ENCODE measurements around the gene CSMD2. TPM values are rescaled to one million over a fixed set of nuclear protein-coding genes. Genes with fewer than 3 reads are reported as not detected.

Gene CSMD2
- total and polyA plus RNA-seq, 7 donors = under 0.01 to 0.83 (median 0.16) TPM

- Histone ChIP-seq H3K9me3 (no peaks in the 10 kb centered on the region), H3K4me1 (peaks cover 0 to 43% (median 40%) of the 10 kb centered on the region in 4 donors), H3K27me3 (no peaks in the 10 kb centered on the region), H3K27ac (peak overlapping the region in 1 of 4 donors; percentile 54), H3K4me3 (no peak overlapping the region), H3K36me3 (no peaks in the 10 kb centered on the region)
- 80 to 82% methylated on average over 7 of the region's 7 CpGs for WGBS, 2 donors
- no peak for DNase-seq
- TF ChIP-seq CTCF (IDR thresholded peaks at IDR 0.05) (no peak), POLR2A (IDR thresholded peaks at IDR 0.05) (no peak), POLR2AphosphoS5 (IDR thresholded peaks at IDR 0.05) (no peak), EP300 (IDR thresholded peaks at IDR 0.05) (no peak)
- intact Hi-C loops (cut with DNase I) = no loop called here
Observed at GRCh38 chr1:33971913-33972312, 193.1 kb downstream of the CSMD2 start.

- H3K4me1 ChIP-seq = peaks cover 0 to 43% (median 40%) of the 10 kb centered on the region in 4 donors
- no peaks in the 10 kb centered on the region for H3K9me3 ChIP-seq
- TF ChIP-seq EP300 (IDR thresholded peaks at IDR 0.05) = no peak
- peak in 1 of 4 donors; percentile 55 for TF ChIP-seq POLR2AphosphoS5 (IDR thresholded peaks at IDR 0.05)
- no peaks in the 10 kb centered on the region for H3K27me3 ChIP-seq
- H3K36me3 ChIP-seq = no peaks in the 10 kb centered on the region
- intact Hi-C loops (cut with DNase I) = no loop called here
- no peak overlapping the region for H3K4me3 ChIP-seq
- H3K27ac ChIP-seq = peak overlapping the region in 1 of 4 donors; percentile 14
- WGBS, 2 donors = 74 to 88% methylated on average over 17 of the region's 17 CpGs
- DNase-seq = no peak
Observed at GRCh38 chr1:33971018-33971710, 193.9 kb downstream of the CSMD2 start.

GRCh38 chr1:33970148-33970825 lies 194.7 kb downstream of the CSMD2 start:
- WGBS, 2 donors = 81 to 88% methylated on average over 5 of the region's 5 CpGs
- TF ChIP-seq CTCF (IDR thresholded peaks at IDR 0.05) (no peak), POLR2A (IDR thresholded peaks at IDR 0.05) (no peak), EP300 (IDR thresholded peaks at IDR 0.05) (no peak), POLR2AphosphoS5 (IDR thresholded peaks at IDR 0.05) (no peak)
- Histone ChIP-seq H3K4me1 (peaks cover 0 to 43% (median 40%) of the 10 kb centered on the region in 4 donors), H3K9me3 (no peaks in the 10 kb centered on the region), H3K36me3 (no peaks in the 10 kb centered on the region), H3K27me3 (no peaks in the 10 kb centered on the region), H3K4me3 (no peak overlapping the region), H3K27ac (no peak overlapping the region)
- intact Hi-C loops (cut with DNase I) = no loop called here
- no peak for DNase-seq

DNA sequence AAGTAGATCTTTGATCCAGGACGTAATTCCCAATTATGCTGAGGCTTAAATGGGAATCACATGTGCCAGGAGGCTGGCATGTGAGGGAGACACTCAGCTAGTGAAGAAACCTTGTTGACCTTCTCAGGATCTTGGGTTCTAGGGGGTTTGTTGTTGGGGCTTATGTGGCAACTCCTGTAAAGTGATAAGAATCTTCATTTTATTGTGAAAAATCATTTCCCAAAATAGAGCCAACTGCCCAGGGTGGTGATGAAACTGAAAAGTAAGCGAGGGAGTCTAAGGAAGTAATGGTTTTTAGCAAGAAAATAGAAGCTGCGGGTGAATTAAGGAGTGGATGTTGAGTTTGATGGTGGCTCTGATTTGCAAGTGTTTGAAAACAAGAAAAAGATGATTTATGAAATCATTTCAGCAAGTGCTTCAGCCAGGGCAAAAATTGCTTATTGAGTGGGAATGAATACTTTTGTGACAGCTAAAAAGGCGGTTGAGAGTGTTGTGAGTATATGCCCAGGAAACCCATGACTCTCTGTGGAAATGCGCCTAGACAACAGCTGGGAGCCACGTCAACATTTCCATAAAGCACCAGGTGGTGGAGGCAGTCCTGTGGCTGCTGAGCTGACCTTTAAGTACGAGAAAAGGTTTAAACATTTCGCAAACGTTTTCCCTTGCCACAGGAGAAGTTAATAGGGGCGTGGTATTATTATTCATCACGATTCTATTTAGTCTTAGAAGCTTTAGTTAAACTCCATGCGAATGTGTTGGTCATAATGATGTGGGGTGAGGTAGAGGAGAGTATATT lies 198.5 kb downstream of the CSMD2 start:
- Histone ChIP-seq H3K9me3 (no peaks in the 10 kb centered on the region), H3K4me3 (no peak overlapping the region), H3K27me3 (no peaks in the 10 kb centered on the region), H3K27ac (no peak overlapping the region), H3K36me3 (no peaks in the 10 kb centered on the region), H3K4me1 (peaks cover 0 to 7% (median 6%) of the 10 kb centered on the region in 4 donors)
- no peak for TF ChIP-seq POLR2AphosphoS5 (IDR thresholded peaks at IDR 0.05)
- no peak for TF ChIP-seq POLR2A (IDR thresholded peaks at IDR 0.05)
- no peak for DNase-seq
- intact Hi-C loops (cut with DNase I) = no loop called here
- 73 to 77% methylated on average over 12 of the region's 12 CpGs for WGBS, 2 donors

DNA sequence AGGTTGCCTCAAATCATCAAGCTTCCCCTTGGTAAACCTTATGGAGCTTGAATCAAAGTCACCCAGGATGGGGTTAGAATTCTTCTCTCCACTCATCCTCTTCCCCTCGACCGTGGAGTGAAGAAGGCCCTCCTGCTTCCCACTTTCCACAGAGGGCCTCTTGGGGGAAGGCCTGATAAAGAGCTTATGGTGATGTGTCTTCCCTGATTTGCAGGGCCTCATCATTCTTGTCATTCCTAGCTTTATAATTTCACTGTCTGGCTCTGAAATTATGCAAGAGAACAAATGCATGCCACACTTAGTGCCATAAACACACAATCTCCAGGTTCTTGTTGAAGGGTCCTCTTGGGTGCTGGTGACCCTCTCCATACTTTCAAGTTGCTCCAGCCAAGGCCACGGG lies 199.9 kb downstream of the CSMD2 start:
- H3K4me1 ChIP-seq = no peaks in the 10 kb centered on the region
- H3K27ac ChIP-seq = no peak overlapping the region
- no peaks in the 10 kb centered on the region for H3K9me3 ChIP-seq
- WGBS, 2 donors = 80 to 86% methylated on average over 3 of the region's 3 CpGs
- no peaks in the 10 kb centered on the region for H3K36me3 ChIP-seq
- H3K4me3 ChIP-seq = no peak overlapping the region
- peak; percentile 17 for DNase-seq
- TF ChIP-seq POLR2AphosphoS5 (IDR thresholded peaks at IDR 0.05) (no peak), EP300 (IDR thresholded peaks at IDR 0.05) (no peak), CTCF (IDR thresholded peaks at IDR 0.05) (no peak), POLR2A (IDR thresholded peaks at IDR 0.05) (no peak)
- intact Hi-C loops (cut with DNase I) = no loop called here
- H3K27me3 ChIP-seq = no peaks in the 10 kb centered on the region

Data from sigmoid colon (tissue), 7 donors.